ACHN (cell line): Measurements from ENCODE around the gene ACTC1.
"Not testable (repeated sequence)": the region's sequence is repeated elsewhere in the genome, so short reads cannot be mapped to it uniquely, and the experiment has no call there.

Experiments
- DNase-seq: peaks from one replicate; pipeline ENCODE4 v3.0.0-alpha.2; 2015
- in situ Hi-C: cut with HindIII; loops from 2 replicates; pipeline ENCODE4 v1.10.0; 2017; ENCODE audit warnings: low sequenced_read_pairs, low pct_ligation_motif_present, low pct_unique_long_range_greater_than_20kb

The ACTC1 gene

GRCh38 chr15:34795267-34796081 is at the start of gene ACTC1:
ACTC1 (minus strand) TSS chr15:34795549; CDS start chr15:34794808, 741 bp downstream.
- in situ Hi-C loops: no loop called here
- DNase-seq: peak; percentile 43

GRCh38 chr15:34841262-34841725 is 45.9 kb upstream of the ACTC1 start:
- no peak for DNase-seq
- in situ Hi-C loops: no loop called here

- no peak for DNase-seq
- in situ Hi-C loops: no loop called here
Measured at GRCh38 chr15:34838282-34838681, 42.9 kb upstream of the ACTC1 start.

GRCh38 chr15:34837246-34838016 is 42.1 kb upstream of the ACTC1 start:
- in situ Hi-C loops: no loop called here
- DNase-seq: peak; percentile 89

- in situ Hi-C loops: no loop called here
- no peak for DNase-seq
Measured at GRCh38 chr15:34828145-34828911, 33.0 kb upstream of the ACTC1 start.

- DNase-seq: no peak
- in situ Hi-C loops: no loop called here
Measured at GRCh38 chr15:34821831-34822230, 26.5 kb upstream of the ACTC1 start.

- DNase-seq: no peak
- in situ Hi-C loops: no loop called here
Measured at GRCh38 chr15:34820110-34820509, 24.8 kb upstream of the ACTC1 start.

GRCh38 chr15:34818526-34818925 is 23.2 kb upstream of the ACTC1 start:
- no peak for DNase-seq
- in situ Hi-C loops: no loop called here

- in situ Hi-C loops: no loop called here
- DNase-seq: no peak
Measured at GRCh38 chr15:34815836-34816235, 20.5 kb upstream of the ACTC1 start.

- in situ Hi-C loops: no loop called here
- DNase-seq: no peak
Measured at GRCh38 chr15:34813446-34814190, 18.3 kb upstream of the ACTC1 start.

GRCh38 chr15:34812868-34813365 is 17.6 kb upstream of the ACTC1 start:
- in situ Hi-C loops, DNase-seq: not testable (repeated sequence)

GRCh38 chr15:34812369-34812768 is 17.0 kb upstream of the ACTC1 start:
- DNase-seq: no peak
- in situ Hi-C loops: no loop called here

- DNase-seq: no peak
- in situ Hi-C loops: no loop called here
Measured at GRCh38 chr15:34810443-34811129, 15.2 kb upstream of the ACTC1 start.

GRCh38 chr15:34809186-34809585 is 13.8 kb upstream of the ACTC1 start:
- DNase-seq: no peak
- in situ Hi-C loops: no loop called here

- DNase-seq: no peak
- in situ Hi-C loops: no loop called here
Measured at GRCh38 chr15:34808016-34808415, 12.7 kb upstream of the ACTC1 start.

- DNase-seq, in situ Hi-C loops: not testable (repeated sequence)
Measured at GRCh38 chr15:34807241-34807640, 11.9 kb upstream of the ACTC1 start.

- in situ Hi-C loops: no loop called here
- no peak for DNase-seq
Measured at GRCh38 chr15:34804776-34805175, 9.4 kb upstream of the ACTC1 start.

GRCh38 chr15:34804113-34804512 is 8.8 kb upstream of the ACTC1 start:
- in situ Hi-C loops: no loop called here
- no peak for DNase-seq
